ENCODE results near the gene HAGHL.

The HAGHL gene

DNA sequence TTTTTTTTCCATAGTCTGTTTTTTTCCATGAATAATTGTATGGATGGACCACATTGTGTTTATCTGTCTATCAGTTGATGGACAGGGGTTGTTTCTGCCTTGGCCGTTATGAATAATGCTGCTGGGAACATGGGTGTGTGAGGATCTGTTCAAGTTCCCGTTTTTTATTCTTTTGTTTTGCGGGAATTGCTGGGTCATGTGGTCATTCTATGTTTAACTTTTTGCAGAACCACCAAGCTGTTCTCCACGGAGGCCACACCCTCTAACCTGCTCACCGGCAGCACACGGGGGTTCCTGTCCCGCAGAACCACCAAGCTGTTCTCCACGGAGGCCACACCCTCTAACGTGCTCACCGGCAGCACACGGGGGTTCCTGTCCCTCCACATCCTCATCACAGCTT, 27.8 kb downstream of the HAGHL start:
- DNase-seq (ENCODE audit: low read depth) = no peak

DNA sequence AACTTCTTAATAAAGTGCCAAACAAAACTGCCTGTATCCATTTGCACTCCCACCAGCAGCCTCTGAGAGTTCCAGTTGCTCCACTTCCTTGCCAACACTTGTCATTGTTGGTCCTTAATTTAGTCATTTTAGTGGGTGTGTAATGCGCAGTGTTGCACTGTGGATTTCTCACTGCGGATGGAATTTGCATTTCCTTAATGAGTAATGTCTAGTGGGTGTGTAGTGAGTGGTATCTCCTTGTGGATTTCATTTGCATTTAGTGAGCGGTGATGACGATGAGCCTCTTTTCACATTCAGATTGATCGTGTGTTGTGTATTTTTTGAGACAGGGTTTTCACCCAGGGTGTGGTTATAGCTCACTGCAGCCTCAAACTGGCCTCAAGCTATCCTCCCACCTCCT, 29.5 kb downstream of the HAGHL start:
- no peak for DNase-seq (ENCODE audit: low read depth)

DNA sequence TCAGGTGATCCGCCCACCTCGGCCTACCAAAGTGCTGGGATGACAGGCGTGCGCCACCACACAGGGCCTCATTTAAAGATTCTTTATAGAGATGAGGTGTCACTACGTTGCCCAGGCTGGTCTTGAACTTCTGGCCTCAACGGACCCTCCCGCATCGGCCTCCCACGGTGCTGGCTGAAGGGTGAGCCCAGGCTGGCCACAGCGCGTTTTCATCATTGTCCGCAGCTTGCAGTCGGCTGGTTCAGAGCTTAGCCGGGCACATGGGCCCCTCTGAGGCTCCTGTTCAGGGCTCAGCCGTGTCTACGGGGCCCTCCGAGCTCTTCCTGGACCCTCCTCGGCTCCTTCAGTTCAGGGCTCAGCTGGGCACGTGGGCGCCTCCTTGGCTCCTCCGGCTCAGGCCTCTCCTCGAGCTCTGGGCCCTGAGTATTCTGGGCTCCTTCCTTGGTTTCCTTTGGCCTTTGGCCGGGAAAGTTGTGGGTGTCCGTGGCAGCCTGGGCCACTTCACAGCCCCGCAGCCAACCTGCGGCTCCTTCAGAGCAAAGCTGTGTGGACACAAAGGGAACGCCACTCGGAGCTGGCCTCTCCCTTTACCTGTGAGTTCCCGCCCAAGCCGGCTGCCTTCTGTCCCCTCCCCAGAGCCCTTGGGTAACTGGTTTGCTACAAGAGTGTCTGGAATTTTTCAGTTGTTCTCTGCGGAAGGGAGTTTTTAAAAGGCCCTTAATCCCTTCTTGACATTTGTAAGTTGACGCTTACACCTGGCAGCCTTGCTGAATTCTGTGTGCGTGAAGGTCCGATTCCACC, 32.4 kb downstream of the HAGHL start:
- DNase-seq (ENCODE audit: low read depth) = no peak

DNA sequence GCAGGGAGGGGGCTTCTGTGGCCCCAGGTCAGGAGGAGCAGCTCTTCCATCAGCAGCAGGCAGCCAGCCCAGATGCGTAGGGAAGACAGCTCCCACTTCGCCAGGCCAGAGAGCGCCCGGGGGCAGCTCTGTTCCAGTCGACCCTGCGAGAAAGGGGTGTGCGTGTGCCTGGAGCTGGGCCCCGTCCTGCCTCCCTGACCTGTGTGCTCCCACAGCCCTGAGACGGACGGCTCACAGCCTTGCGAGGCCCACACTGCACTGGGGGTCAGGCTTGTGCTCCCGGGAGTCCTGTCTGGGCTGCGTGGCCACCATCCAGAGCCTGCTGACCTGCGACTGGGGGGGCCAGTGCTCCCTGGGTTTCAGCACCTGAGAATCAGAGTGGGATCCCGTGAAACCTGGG, 33.2 kb downstream of the HAGHL start:
- no peak for DNase-seq (ENCODE audit: low read depth)

DNA sequence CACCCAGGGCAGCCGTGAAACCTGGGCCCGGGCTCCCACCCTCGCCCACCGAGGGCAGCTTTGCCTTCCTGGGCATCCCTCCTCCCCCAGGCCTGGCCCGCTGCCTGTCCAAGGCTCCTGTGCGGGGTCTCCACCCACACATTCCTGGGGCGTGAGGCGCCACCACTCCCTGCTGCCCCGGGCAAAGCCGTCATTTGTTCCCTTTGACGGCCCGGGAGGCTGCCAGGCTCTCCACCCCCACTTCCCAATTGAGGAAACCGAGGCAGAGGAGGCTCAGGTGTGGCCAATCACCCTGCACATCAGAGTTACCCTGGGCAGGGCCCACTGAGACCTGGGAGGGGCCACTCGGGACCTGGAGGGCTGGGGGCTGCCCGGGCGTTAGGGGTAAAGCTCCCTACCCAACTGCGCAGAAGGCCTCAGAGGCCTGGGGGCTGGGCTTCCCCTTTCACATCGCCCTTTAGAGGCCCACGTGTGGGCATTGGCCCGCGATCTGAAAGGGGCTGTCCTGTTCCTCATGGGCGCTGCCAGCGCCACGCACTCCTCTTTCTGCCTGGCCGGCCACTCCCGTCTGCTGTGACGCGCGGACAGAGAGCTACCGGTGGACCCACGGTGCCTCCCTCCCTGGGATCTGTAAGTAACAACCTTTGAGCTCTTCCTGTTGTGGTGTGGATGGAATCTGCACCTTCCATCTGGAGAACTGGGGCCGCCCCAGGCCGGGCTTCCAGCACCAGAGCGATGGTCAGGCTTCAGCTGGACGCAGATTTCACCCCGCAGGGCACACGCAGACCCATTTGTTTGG, 33.8 kb downstream of the HAGHL start, which contains the start of gene MSLN:
Gene MSLN (plus strand): TSS at position 190 of the 799 bp plus-strand sequence. CDS start 1,947 bp downstream, outside the sequence.
- no peak for DNase-seq (ENCODE audit: low read depth)

DNA sequence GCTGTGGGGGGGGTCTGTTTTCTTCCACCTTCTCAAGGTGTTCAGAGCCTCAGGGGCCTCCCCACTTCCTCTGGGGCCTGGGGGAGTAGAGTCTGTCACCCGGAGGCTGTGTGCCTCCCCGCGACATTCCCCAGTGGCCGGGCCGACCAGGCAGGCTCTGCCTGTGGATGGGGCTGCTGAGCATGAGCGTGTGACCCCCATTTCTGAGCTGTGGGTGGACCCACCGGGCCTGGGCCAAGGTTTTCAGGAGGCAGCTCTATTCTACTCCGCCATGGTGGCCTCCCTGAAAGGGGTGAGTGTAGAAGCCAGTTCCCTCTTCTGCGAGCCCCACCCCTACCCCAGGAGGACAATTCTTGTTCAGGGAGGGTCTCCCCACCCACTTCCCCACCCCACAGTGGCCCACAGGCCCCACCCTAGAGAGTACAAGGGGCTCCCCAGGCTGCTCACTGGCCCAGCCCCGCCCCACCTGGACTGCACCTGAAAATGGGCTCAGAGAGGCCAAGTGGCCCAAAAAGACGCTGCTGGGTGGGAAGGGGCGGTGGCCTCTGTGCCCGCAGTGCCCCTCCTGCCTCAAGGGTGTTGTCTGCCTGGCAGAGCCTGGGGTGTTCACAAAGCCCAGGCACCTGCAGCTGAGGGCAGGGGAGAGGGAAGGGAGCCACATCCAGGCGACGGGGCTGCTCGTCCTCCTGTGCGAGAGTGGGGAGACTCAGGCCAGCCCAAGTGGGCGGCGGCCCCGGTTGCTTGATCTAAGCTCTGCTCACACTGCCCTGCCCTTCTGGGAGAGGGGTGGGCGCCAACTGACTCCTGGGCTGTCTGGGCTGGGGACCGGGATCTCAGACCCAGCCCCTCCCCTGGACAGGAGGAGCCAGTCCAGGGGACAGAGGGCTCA, 35.0 kb downstream of the HAGHL start:
- no peak for DNase-seq (ENCODE audit: low read depth)

DNA sequence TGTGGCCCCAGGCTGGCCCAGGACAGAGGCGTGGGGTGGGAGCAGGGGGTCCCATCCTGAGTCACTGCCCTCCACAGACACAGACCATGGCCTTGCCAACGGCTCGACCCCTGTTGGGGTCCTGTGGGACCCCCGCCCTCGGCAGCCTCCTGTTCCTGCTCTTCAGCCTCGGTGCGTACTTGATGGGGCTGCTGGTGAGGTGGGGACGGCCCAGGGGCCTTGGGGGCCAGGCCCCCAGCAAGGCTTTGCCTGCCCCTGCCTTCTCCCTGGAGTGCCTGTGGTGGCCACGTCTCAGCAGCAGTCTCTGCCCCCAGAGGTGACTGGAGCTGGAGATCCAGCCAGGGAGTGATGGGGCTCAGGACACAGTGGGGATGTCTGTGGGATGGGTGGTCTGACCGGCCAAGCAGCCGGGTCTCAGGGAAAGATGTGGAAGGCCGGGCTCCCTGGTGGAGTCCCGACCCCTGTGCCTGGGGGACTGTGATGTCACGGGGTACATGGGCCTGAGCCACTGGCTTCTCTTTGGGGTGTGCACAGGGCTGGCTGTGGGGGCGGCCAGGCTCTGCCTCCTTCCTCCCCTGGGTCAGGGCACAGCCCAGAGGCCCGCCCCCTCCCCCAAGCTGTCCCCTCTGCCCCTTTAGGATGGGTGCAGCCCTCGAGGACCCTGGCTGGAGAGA, 35.8 kb downstream of the HAGHL start:
- DNase-seq (ENCODE audit: low read depth) = no peak

DNA sequence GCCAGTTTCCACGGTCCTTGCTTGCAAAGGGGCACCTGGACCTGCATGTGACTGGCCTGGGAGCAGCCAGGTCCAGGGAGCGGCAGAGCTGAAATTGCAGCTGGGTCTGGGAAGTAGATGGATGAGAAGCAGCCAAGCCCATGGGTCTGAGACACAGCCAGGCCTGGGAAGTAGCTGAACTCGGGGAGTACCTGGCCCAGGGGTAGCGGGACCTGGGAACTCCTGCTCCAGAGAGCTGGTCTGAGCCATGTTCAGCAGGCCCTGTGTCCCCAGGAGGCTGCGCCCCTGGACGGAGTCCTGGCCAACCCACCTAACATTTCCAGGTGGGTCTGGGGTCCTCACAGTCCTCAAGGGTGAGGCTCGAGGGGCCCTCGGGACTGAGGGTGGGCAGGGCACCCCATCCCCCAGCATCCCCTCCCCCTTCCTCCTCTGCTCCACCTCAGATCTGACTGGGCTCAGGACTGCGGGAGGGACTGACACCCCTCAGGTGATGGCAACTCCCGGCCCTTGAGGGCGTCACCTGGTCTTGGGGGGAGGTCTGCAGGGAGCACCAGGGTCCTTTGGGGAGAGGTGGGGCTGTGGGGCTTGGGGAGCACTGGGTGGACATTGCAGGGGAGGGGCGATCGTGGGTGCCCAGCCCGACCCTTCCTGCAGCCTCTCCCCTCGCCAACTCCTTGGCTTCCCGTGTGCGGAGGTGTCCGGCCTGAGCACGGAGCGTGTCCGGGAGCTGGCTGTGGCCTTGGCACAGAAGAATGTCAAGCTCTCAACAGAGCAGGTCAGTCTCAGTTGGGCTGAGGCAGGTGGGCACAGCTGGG, 36.7 kb downstream of the HAGHL start:
- DNase-seq (ENCODE audit: low read depth) = no peak

DNA sequence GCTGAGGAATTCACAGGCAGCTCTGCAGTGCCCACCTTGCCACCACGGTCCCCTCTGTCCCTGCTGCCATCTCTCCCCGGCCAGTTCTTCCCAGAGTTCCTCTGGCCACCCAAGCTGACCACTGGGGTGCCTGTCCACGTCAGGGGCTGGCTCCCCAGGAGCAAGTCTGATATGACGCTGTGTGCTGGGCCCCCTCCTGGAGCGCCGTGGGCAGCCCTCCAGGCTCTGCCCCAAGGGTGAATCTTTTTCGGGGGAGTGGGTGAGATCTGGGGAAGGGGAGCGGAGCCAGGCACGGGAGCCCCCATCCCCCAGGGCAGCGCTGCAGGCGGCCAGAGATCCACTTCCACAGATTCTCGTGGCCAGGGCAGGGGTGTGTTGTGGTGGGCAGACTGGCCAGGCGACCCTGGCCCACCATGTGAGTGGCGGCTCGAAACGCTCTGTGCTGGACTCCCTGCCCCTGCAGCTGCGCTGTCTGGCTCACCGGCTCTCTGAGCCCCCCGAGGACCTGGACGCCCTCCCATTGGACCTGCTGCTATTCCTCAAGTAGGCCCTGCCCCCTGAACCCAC, 37.4 kb downstream of the HAGHL start:
- DNase-seq (ENCODE audit: low read depth) = no peak

DNA sequence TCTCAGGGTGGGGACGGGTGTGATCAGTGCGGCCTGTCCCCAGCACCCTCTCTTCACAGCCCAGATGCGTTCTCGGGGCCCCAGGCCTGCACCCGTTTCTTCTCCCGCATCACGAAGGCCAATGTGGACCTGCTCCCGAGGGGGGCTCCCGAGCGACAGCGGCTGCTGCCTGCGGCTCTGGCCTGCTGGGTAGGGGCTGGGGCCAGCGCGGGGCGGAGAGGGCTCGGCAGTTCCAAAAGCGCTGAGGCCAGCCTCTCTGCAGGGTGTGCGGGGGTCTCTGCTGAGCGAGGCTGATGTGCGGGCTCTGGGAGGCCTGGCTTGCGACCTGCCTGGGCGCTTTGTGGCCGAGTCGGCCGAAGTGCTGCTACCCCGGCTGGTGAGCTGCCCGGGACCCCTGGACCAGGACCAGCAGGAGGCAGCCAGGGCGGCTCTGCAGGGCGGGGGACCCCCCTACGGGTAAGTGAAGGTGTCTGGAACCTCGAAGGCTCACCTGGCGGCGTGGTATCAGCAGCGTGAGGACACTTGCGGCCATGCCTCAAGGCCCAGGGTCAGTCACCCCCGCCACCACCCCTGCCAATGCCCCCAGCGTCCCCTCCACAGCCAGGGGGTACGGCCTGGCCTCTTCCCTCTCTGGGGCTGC, 38.1 kb downstream of the HAGHL start:
- DNase-seq (ENCODE audit: low read depth) = no peak

DNA sequence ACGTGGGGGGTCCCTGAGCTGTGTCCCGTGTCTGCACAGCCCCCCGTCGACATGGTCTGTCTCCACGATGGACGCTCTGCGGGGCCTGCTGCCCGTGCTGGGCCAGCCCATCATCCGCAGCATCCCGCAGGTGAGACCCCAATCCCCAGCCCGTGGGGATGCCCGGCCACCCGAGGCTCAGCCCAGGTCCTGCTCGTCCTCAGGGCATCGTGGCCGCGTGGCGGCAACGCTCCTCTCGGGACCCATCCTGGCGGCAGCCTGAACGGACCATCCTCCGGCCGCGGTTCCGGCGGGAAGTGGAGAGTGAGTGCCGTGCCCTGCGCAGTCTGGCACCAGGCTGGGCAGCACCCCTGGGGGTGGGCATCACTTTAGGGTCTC, 38.6 kb downstream of the HAGHL start:
- DNase-seq (ENCODE audit: low read depth) = no peak

DNA sequence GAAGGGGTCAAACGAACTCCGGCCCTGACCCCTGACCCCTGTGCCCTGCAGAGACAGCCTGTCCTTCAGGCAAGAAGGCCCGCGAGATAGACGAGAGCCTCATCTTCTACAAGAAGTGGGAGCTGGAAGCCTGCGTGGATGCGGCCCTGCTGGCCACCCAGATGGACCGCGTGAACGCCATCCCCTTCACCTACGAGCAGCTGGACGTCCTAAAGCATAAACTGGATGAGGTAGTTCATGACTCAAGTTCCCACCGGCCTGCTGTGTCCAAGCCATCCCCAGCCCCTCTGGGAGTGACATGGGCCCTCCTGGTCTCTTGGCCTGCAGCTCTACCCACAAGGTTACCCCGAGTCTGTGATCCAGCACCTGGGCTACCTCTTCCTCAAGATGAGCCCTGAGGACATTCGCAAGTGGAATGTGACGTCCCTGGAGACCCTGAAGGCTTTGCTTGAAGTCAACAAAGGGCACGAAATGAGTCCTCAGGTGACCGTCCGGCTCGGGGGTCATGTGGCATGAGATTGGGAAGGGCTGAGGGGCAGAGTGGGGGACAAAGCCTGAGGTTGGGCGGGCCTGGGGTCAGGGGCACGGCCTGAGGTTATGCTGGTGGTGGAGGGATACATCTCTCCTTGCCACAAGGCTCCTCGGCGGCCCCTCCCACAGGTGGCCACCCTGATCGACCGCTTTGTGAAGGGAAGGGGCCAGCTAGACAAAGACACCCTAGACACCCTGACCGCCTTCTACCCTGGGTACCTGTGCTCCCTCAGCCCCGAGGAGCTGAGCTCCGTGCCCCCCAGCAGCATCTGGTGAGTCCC, 39.3 kb downstream of the HAGHL start:
- DNase-seq (ENCODE audit: low read depth) = no peak

DNA sequence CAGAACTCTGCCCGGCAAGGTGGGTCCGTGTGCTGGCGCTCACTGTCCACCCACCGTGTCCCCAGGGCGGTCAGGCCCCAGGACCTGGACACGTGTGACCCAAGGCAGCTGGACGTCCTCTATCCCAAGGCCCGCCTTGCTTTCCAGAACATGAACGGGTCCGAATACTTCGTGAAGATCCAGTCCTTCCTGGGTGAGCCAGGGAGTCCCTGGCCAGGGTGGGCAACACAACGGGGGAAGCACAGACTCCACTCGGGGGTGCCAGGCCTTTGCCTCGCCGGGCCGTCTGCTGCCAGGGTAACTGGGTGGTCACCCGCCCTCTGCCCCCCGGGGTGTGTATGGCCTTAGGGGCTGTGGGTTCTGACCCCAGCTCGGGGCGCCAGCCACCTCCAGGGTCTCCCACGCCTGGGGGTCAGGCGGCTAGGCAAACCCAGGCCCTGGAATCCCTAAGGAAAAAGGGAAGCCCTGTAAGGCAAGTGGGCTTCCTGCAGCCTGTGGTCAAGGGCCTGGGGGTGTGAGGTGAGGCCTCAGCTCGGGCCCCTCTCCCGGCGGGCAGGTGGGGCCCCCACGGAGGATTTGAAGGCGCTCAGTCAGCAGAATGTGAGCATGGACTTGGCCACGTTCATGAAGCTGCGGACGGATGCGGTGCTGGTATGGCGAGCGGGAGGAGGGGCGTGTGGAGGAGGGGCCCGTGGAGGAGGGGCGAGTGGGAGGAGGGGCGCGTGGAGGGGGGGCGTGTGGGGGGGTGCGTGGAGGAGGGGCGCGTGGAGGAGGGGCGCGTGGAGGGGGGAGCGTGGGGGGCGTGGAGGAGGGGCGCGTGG, 40.1 kb downstream of the HAGHL start:
- DNase-seq (ENCODE audit: low read depth) = no peak

DNA sequence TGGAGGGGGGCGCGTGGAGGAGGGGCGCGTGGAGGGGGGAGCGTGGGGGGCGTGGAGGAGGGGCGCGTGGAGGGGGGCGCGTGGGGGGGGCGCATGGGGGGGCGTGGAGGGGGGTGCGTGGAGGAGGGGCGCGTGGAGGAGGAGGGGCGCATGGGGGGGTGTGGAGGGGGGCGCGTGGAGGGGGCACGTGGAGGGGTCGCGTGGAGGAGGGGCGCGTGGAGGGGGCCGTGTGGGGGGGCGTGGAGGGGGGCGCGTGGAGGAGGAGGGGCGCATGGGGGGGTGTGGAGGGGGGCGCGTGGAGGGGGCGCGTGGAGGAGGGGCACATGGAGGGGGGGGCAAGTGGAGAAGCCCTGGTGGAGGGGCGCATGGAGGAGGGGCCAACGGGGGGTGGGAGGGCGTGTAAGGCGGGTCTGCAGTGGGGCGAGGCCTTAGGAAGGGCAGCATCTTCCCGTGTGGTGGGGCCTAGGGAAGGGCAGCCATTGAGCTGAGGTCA, 40.9 kb downstream of the HAGHL start:
- no peak for DNase-seq (ENCODE audit: low read depth)

DNA sequence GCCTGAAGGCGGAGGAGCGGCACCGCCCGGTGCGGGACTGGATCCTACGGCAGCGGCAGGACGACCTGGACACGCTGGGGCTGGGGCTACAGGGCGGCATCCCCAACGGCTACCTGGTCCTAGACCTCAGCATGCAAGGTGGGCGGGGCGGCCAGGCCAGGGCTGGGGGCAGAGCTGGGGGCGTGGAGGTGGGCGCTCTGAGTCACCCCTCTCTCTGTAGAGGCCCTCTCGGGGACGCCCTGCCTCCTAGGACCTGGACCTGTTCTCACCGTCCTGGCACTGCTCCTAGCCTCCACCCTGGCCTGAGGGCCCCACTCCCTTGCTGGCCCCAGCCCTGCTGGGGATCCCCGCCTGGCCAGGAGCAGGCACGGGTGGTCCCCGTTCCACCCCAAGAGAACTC, 41.5 kb downstream of the HAGHL start:
- no peak for DNase-seq (ENCODE audit: low read depth)

DNA sequence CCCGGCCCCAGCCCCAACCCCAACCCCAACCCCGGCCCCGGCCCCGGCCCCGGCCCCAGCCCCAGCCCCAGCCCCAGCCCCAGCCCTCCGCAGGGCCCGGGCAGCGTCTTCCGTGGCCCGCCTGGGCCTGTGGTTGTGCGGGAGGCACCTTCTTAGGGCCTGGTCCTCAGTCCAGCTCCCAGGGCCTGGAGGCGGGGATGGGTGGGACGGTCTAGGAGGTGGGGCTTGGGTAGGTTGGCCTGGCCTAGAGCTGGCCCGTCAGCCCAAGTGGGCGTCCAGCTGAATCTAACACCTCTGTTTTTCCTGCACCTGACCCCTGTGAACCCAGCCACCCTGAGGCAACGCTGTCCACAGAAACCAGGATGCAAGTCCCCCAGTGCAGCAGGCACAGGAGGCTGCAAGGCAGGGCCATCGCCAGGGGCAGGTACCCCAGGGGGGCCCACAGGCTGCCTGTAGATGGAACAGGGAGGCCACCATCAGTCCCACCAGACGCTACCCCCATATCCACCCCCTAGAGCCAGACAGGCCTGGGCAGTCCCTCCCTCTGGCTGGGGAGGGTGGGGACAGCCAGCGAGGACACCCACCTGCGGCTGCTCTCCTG, 42.4 kb downstream of the HAGHL start:
- no peak for DNase-seq (ENCODE audit: low read depth)

DNA sequence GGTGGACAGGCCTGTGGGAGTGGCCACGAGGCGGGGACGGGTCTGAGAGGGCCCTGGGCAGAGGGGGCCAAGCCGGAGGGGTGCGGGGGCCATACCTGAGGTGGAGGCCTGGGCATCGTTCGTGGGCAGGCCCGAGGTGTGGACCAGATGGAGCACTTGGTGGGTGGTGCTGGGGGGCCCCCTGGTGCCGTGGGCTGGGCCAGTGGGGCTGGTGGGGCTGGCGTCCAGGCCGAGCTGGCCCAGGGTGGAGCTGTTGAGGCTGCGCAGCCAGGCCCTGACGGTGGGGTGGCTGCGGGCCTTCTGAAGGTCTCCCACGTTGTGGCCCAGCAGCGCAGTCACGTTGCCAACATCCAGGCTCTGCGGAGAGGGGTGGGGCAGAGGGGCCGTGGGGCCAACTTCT, 43.0 kb downstream of the HAGHL start:
- no peak for DNase-seq (ENCODE audit: low read depth)

DNA sequence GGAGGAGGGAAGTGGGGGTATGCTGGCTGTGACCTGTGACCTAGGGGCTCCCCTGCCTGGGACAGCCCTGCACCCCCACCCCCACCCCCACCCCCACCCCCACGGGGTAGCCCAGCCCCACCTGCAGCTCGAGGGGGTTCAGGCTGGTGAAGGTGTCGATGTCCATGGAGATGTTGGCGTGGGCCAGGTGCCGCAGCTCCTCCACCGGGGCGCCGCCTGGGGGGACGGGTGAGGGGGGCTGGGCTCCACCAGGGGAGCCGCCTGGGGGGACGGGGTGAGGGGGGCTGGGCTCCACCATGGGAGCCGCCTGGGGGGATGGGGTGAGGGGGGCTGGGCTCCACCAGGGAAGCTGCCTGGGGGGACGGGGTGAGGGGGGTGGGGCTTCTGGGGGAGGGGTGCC, 43.5 kb downstream of the HAGHL start:
- no peak for DNase-seq (ENCODE audit: low read depth)
